SIG-M5 treated with dmso at 0.1 percent for 504 hours (cell line): ENCODE results near the gene LRRC14B.
"Not testable (repeated sequence)": the region's sequence is repeated elsewhere in the genome, so short reads cannot be mapped to it uniquely, and the experiment has no call there.

Source experiments
- DNase-seq: peaks from one replicate; lab custom pipeline; 2025; ENCODE audit not compliant: unreplicated experiment; lab: John Stamatoyannopoulos, UW

LRRC14B gene

GRCh38 chr5:190366-191035, 794 bp upstream of the LRRC14B start:
- no peak for DNase-seq

- DNase-seq: no peak
Observed at GRCh38 chr5:191949-192690, 825 bp downstream of the LRRC14B start.

GRCh38 chr5:192691-192969, 1.3 kb downstream of the LRRC14B start:
- no peak for DNase-seq

GRCh38 chr5:192970-193831, 1.9 kb downstream of the LRRC14B start:
- DNase-seq: no peak

- DNase-seq: no peak
Observed at GRCh38 chr5:194102-194501, 2.8 kb downstream of the LRRC14B start.

- DNase-seq: no peak
Observed at GRCh38 chr5:194603-195209, 3.4 kb downstream of the LRRC14B start.

GRCh38 chr5:195401-196160, 4.3 kb downstream of the LRRC14B start:
- no peak for DNase-seq

- DNase-seq: no peak
Observed at GRCh38 chr5:196350-196749, 5.1 kb downstream of the LRRC14B start.

GRCh38 chr5:197031-197430, 5.7 kb downstream of the LRRC14B start:
- DNase-seq: not testable (repeated sequence)

GRCh38 chr5:197892-198489, 6.7 kb downstream of the LRRC14B start:
- no peak for DNase-seq

- DNase-seq: no peak
Observed at GRCh38 chr5:198516-199196, 7.4 kb downstream of the LRRC14B start.

GRCh38 chr5:199197-199949, 8.1 kb downstream of the LRRC14B start:
- no peak for DNase-seq

- DNase-seq: no peak
Observed at GRCh38 chr5:199950-200645, 8.8 kb downstream of the LRRC14B start.

- DNase-seq: no peak
Observed at GRCh38 chr5:200985-201384, 9.7 kb downstream of the LRRC14B start.

- no peak for DNase-seq
Observed at GRCh38 chr5:201672-202071, 10.4 kb downstream of the LRRC14B start.

GRCh38 chr5:203246-203930, 12.1 kb downstream of the LRRC14B start:
- DNase-seq: no peak

- no peak for DNase-seq
Observed at GRCh38 chr5:204001-204400, 12.7 kb downstream of the LRRC14B start.

- DNase-seq: no peak
Observed at GRCh38 chr5:204462-204861, 13.2 kb downstream of the LRRC14B start.
